Gastrocnemius medialis (tissue), 4 donors: ENCODE measurements around the gene MED27.

Experiments
- POLR2A ChIP-seq, 2 donors: fragments of 450-650 bp; IDR thresholded peaks; one replicate each; pipeline ENCODE4 v1.6.1; 2017; ENCODE audit warnings: antibody characterized with exemption in 2 of 2, mild to moderate bottlenecking in 2 of 2, moderate library complexity in 2 of 2
- TF ChIP-seq, protein P1 (sequence below), 5 experiments: fragments of 450-650 bp in 3 of 5; fragments of 200-600 bp in 2 of 5; sonication (generic) in 2 of 5; IDR thresholded peaks in 4 of 5; conservative IDR thresholded peaks in 1 of 5; 1 replicate in 4 of 5; 2 replicates in 1 of 5; pipeline ENCODE4 v1.5.1; 2016 to 2019; ENCODE audit warnings: antibody characterized with exemption in 5 of 5, mild to moderate bottlenecking in 3 of 5, moderate library complexity in 3 of 5

- TF ChIP-seq, protein P1, sequence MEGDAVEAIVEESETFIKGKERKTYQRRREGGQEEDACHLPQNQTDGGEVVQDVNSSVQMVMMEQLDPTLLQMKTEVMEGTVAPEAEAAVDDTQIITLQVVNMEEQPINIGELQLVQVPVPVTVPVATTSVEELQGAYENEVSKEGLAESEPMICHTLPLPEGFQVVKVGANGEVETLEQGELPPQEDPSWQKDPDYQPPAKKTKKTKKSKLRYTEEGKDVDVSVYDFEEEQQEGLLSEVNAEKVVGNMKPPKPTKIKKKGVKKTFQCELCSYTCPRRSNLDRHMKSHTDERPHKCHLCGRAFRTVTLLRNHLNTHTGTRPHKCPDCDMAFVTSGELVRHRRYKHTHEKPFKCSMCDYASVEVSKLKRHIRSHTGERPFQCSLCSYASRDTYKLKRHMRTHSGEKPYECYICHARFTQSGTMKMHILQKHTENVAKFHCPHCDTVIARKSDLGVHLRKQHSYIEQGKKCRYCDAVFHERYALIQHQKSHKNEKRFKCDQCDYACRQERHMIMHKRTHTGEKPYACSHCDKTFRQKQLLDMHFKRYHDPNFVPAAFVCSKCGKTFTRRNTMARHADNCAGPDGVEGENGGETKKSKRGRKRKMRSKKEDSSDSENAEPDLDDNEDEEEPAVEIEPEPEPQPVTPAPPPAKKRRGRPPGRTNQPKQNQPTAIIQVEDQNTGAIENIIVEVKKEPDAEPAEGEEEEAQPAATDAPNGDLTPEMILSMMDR (IDR thresholded peaks at IDR 0.05 in 4 of 5, conservative IDR thresholded peaks at IDR 0.05 in 1 of 5), result no peak
- no peak for TF ChIP-seq POLR2A (IDR thresholded peaks at IDR 0.05)
Measured at GRCh38 chr9:132027752-132028663, 51.7 kb downstream of the MED27 start.
